ENCODE measurements around the gene SEMA5B. TPM values are rescaled to one million over a fixed set of nuclear protein-coding genes. Genes with fewer than 3 reads are reported as not detected.
A peak's percentile ranks its signal among the peaks of the same experiment; 100 is the strongest.

Gene SEMA5B
- total RNA-seq, 2 donors from 2014 or later: 0.14 to 3.2 TPM

DNA sequence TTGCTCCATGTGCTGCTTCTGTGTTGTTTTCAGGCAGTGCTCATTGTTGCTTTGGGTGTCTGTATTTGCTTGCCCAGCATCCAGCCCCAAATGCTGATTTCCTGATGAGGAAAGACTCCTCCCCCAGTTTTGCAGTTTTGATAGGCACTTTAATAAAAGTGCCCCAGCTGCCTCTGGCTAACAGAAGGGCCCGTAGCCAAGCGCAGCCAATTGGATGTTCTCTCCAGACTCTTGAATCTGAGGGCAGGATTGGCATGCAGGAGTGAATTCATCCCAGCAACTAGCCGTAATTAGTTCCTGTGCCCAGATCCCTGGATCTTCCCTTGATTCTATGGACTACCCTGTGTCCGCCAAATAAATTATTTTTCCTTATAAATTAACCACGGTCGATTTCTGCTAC, 14.8 kb upstream of the SEMA5B start:
- DNase-seq (ENCODE audit: low spot score): no peak
- H3K4me1 ChIP-seq (ENCODE audit: control insufficient read depth in 1 of 2, low read depth in 2 of 2): peaks cover 15 to 36% of the 10 kb centered on the region in 2 donors
- TF ChIP-seq, protein P1, sequence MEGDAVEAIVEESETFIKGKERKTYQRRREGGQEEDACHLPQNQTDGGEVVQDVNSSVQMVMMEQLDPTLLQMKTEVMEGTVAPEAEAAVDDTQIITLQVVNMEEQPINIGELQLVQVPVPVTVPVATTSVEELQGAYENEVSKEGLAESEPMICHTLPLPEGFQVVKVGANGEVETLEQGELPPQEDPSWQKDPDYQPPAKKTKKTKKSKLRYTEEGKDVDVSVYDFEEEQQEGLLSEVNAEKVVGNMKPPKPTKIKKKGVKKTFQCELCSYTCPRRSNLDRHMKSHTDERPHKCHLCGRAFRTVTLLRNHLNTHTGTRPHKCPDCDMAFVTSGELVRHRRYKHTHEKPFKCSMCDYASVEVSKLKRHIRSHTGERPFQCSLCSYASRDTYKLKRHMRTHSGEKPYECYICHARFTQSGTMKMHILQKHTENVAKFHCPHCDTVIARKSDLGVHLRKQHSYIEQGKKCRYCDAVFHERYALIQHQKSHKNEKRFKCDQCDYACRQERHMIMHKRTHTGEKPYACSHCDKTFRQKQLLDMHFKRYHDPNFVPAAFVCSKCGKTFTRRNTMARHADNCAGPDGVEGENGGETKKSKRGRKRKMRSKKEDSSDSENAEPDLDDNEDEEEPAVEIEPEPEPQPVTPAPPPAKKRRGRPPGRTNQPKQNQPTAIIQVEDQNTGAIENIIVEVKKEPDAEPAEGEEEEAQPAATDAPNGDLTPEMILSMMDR (IDR thresholded peaks at IDR 0.05): no peak
- H3K36me3 ChIP-seq: no peaks in the 10 kb centered on the region
- no peak overlapping the region for H3K4me3 ChIP-seq
- H3K9me3 ChIP-seq: no peaks in the 10 kb centered on the region
- H3K27me3 ChIP-seq (replicated peaks; ENCODE audit: insufficient read depth): no peaks in the 10 kb centered on the region
- H3K27ac ChIP-seq: no peak overlapping the region
- no peak for ATAC-seq (ENCODE audit: insufficient number of reproducible peaks, low FRiP score, low read depth)

DNA sequence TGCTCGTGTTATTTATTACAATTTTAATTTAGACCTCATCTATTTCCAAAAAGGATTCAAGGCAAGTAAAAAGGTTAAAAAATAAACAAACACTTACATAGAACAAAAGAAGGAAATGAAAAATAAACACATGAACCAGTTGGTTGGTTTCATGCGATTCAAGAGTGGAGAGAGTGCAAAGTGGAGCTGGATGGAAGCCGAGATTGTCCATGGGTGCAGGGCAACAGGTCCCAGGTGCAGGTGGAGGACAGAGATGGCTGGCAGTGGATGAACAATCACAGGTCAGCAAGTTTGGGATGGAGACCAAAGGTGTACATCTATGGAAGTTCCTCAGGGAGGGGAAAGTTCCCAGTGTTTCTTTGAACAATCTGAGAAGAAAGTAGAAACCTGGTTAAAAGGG, 11.6 kb upstream of the SEMA5B start:
- TF ChIP-seq, protein P1 (IDR thresholded peaks at IDR 0.05): no peak
- Histone ChIP-seq H3K4me1 (ENCODE audit: control insufficient read depth in 1 of 2, low read depth in 2 of 2) (peaks cover 4 to 20% of the 10 kb centered on the region in 2 donors), H3K9me3 (no peaks in the 10 kb centered on the region)

DNA sequence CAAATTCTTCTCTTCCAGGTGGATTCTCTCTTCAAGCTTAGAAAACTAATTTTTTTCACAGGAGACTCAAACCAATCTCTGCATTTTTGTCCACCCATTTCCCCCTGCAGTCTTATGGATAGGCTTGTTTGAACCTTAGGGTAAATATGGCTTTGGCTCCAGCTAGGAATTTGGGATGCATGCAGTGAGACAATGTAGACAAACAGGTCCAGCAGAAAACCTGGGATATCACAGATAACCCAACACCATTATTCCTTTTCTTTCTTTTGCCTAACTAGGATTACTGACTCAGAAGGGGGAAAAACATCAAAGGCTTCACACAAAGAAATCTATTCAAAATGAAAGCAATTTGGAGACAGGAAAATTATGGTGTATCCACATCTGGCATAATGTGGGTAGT, 11.2 kb upstream of the SEMA5B start:
- H3K27ac ChIP-seq: no peak overlapping the region
- H3K4me3 ChIP-seq: no peak overlapping the region
- H3K9me3 ChIP-seq: no peaks in the 10 kb centered on the region
- ATAC-seq (ENCODE audit: insufficient number of reproducible peaks, low FRiP score, low read depth): no peak
- no peaks in the 10 kb centered on the region for H3K27me3 ChIP-seq (replicated peaks; ENCODE audit: insufficient read depth)
- H3K36me3 ChIP-seq: no peaks in the 10 kb centered on the region
- H3K4me1 ChIP-seq (ENCODE audit: control insufficient read depth in 1 of 2, low read depth in 2 of 2): peaks cover 4 to 20% of the 10 kb centered on the region in 2 donors
- DNase-seq (ENCODE audit: low spot score): no peak
- TF ChIP-seq, protein P1 (IDR thresholded peaks at IDR 0.05): no peak

More for the DNA sequence above, 11.6 kb upstream of the SEMA5B start:
- Histone ChIP-seq H3K27ac (no peak overlapping the region), H3K27me3 (replicated peaks; ENCODE audit: insufficient read depth) (no peaks in the 10 kb centered on the region), H3K4me3 (no peak overlapping the region), H3K36me3 (no peaks in the 10 kb centered on the region)
- ATAC-seq (ENCODE audit: insufficient number of reproducible peaks, low FRiP score, low read depth) (no peak), DNase-seq (ENCODE audit: low spot score) (no peak)

DNA sequence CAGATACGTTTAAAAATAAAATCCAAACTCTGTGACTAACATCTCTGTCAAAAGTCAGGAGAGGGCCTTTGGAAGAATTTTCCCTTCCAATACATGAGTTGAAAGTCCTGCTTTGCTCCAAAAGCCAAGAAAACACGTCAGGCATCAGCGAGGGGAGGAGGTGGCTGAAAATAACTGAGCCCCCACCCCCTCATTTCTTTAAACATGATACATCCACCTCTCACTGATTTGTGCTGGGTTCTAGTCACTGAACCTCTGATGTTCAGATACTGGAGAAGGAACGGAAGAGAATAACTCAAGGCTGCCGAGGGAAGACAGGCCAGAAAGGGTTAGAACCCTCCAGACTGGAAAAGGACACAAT, 9.4 kb upstream of the SEMA5B start:
- Histone ChIP-seq H3K9me3 (no peaks in the 10 kb centered on the region), H3K4me1 (ENCODE audit: control insufficient read depth in 1 of 2, low read depth in 2 of 2) (peaks cover 4 to 20% of the 10 kb centered on the region in 2 donors), H3K27ac (peak overlapping the region; percentile 37 to 65), H3K4me3 (no peak overlapping the region), H3K27me3 (replicated peaks; ENCODE audit: insufficient read depth) (no peaks in the 10 kb centered on the region), H3K36me3 (no peaks in the 10 kb centered on the region)
- TF ChIP-seq, protein P1 (IDR thresholded peaks at IDR 0.05): no peak
- DNase-seq (ENCODE audit: low spot score) (peak; percentile 31), ATAC-seq (ENCODE audit: insufficient number of reproducible peaks, low FRiP score, low read depth) (peak; percentile 74)

DNA sequence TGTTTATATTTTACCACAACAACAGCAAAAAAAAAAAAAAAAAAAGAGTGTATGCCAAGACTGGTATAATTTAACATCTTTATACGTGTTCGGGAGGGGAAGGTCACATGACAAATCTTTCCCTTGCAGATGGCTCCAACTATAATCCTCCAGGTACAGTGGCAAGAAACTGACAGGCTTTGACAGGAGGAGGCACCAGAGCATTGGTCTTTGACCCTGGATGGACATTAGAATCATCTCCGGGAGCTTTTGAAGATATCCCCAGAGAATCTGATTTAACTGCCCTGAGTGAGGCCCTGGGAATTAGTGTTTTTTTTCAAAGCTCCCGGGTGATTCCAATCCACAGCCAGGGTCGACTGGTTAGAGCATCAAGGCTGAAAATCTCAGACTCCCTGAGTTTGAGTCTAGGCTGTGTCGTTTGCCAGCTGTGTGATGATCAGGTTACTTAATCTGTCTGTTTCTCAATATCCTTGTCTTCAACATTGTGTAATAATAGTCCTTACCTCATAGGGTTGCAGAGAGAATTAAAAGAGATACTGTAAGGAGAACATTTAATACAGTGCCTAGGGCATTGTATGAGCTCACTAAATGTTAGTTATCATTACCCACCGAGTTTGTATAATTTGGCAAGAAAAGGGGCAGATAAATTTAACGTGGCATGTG, 8.9 kb upstream of the SEMA5B start:
- peak overlapping the region; percentile 10 for H3K4me3 ChIP-seq
- no peak for DNase-seq (ENCODE audit: low spot score)
- TF ChIP-seq, protein P1 (IDR thresholded peaks at IDR 0.05): no peak

More for the DNA sequence above, 8.9 kb upstream of the SEMA5B start:
- H3K4me1 ChIP-seq (ENCODE audit: control insufficient read depth in 1 of 2, low read depth in 2 of 2): peaks cover 4 to 20% of the 10 kb centered on the region in 2 donors
- H3K27ac ChIP-seq: peak overlapping the region; percentile 55 to 65
- no peaks in the 10 kb centered on the region for H3K9me3 ChIP-seq
- no peaks in the 10 kb centered on the region for H3K36me3 ChIP-seq
- ATAC-seq (ENCODE audit: insufficient number of reproducible peaks, low FRiP score, low read depth): peak; percentile 88
- H3K27me3 ChIP-seq (replicated peaks; ENCODE audit: insufficient read depth): no peaks in the 10 kb centered on the region

Data from thoracic aorta (tissue), 2 donors.